H9 (cell line): ENCODE results near the gene PCDHGA6. TPM values are rescaled to one million over a fixed set of nuclear protein-coding genes. Genes with fewer than 3 reads are reported as not detected.

Source experiments
- DNase-seq: peaks from one replicate; pipeline ENCODE4 v3.0.0-alpha.2; 2017
- H2AFZ ChIP-seq: one replicate; pipeline ENCODE4 v1.6.1; 2013; ENCODE audit warnings: mild to moderate bottlenecking, low read length, control low read depth, moderate library complexity
- H2AK5ac ChIP-seq: 2 replicates; pipeline ENCODE4 v1.6.1; 2013; ENCODE audit warnings: low read length, control low read depth, mixed read lengths; ENCODE audit not compliant: insufficient read length
- H2BK120ac ChIP-seq: one replicate; pipeline ENCODE4 v1.6.1; 2013; ENCODE audit warnings: low read depth, mild to moderate bottlenecking, low read length, control low read depth, inconsistent platforms; ENCODE audit not compliant: poor library complexity, severe bottlenecking
- H2BK12ac ChIP-seq: 2 replicates; pipeline ENCODE4 v1.6.1; 2013; ENCODE audit warnings: low read length, control low read depth, mixed read lengths, low read depth; ENCODE audit not compliant: insufficient read length
- H2BK15ac ChIP-seq: 2 replicates; pipeline ENCODE4 v1.6.1; 2013; ENCODE audit warnings: low read depth, low read length, control low read depth
- H2BK20ac ChIP-seq: one replicate; pipeline ENCODE4 v1.6.1; 2013; ENCODE audit warnings: low read depth, mild to moderate bottlenecking, low read length, control low read depth, inconsistent platforms; ENCODE audit not compliant: poor library complexity, severe bottlenecking
- H2BK5ac ChIP-seq: 2 replicates; pipeline ENCODE4 v1.6.1; 2013; ENCODE audit warnings: low read length, control low read depth, mixed read lengths; ENCODE audit not compliant: insufficient read length
- H3K14ac ChIP-seq: 2 replicates; pipeline ENCODE4 v1.6.1; 2013; ENCODE audit warnings: low read length, control low read depth; ENCODE audit not compliant: insufficient read depth
- H3K18ac ChIP-seq: 2 replicates; pipeline ENCODE4 v1.6.1; 2013; ENCODE audit warnings: low read depth, mild to moderate bottlenecking, mixed read lengths, low read length, control low read depth; ENCODE audit not compliant: insufficient read length
- H3K23ac ChIP-seq: 2 replicates; pipeline ENCODE4 v1.6.1; 2013; ENCODE audit warnings: low read length, control low read depth, mixed read lengths, low read depth; ENCODE audit not compliant: insufficient read length
- H3K23me2 ChIP-seq: 2 replicates; pipeline ENCODE4 v1.6.1; 2013; ENCODE audit warnings: low read depth, mild to moderate bottlenecking, mixed read lengths, low read length, control low read depth; ENCODE audit not compliant: insufficient read length, poor library complexity, severe bottlenecking
- H3K27ac ChIP-seq: 2 replicates; pipeline ENCODE4 v1.5.1; 2013; ENCODE audit warnings: low read length, control low read depth, mixed read lengths, low read depth; ENCODE audit not compliant: insufficient read length
- H3K27me3 ChIP-seq: 2 replicates; pipeline ENCODE4 v1.6.1; 2013; ENCODE audit warnings: low read length, control low read depth, inconsistent platforms; ENCODE audit not compliant: insufficient read depth
- H3K4ac ChIP-seq: 2 replicates; pipeline ENCODE4 v1.6.1; 2013; ENCODE audit warnings: low read depth, mild to moderate bottlenecking, control low read depth, inconsistent platforms, low read length, moderate library complexity
- H3K4me1 ChIP-seq: 2 replicates; pipeline ENCODE4 v1.6.1; 2013; ENCODE audit warnings: low read length, control low read depth, inconsistent platforms; ENCODE audit not compliant: insufficient read depth
- H3K4me2 ChIP-seq: 2 replicates; pipeline ENCODE4 v1.6.1; 2013; ENCODE audit warnings: low read length, control low read depth, mixed read lengths; ENCODE audit not compliant: insufficient read length, insufficient read depth
- H3K56ac ChIP-seq: 2 replicates; pipeline ENCODE4 v1.6.1; 2013; ENCODE audit warnings: low read depth, mild to moderate bottlenecking, mixed read lengths, low read length, control low read depth; ENCODE audit not compliant: insufficient read length
- H3K79me1 ChIP-seq: 2 replicates; pipeline ENCODE4 v1.6.1; 2013; ENCODE audit warnings: low read depth, mild to moderate bottlenecking, moderate library complexity, low read length, control low read depth, inconsistent platforms; ENCODE audit not compliant: insufficient read depth, poor library complexity, severe bottlenecking
- H3K79me2 ChIP-seq: 2 replicates; pipeline ENCODE4 v1.6.1; 2013; ENCODE audit warnings: low read length, control low read depth, inconsistent platforms; ENCODE audit not compliant: insufficient read depth
- H3K9ac ChIP-seq: 2 replicates; pipeline ENCODE4 v1.6.1; 2013; ENCODE audit warnings: low read length, control low read depth, mixed read lengths; ENCODE audit not compliant: insufficient read length; ENCODE audit errors: extremely low read depth
- H3K9me3 ChIP-seq: one replicate; pipeline ENCODE4 v1.6.1; 2013; ENCODE audit warnings: low read depth, low read length, inconsistent platforms; ENCODE audit not compliant: control insufficient read depth
- H3T11ph ChIP-seq: one replicate; pipeline ENCODE4 v1.6.1; 2013; ENCODE audit warnings: mild to moderate bottlenecking, low read length, control low read depth, inconsistent platforms
- H4K20me1 ChIP-seq: one replicate; pipeline ENCODE4 v1.6.1; 2013; ENCODE audit not compliant: control insufficient read depth, insufficient read length, insufficient read depth
- H4K5ac ChIP-seq: 2 replicates; pipeline ENCODE4 v1.6.1; 2013; ENCODE audit warnings: low read depth, mild to moderate bottlenecking, mixed read lengths, low read length, control low read depth; ENCODE audit not compliant: insufficient read length
- H4K8ac ChIP-seq: replicated peaks from 2 replicates; pipeline ENCODE4 v1.6.1; 2013; ENCODE audit warnings: low read length, control low read depth, mixed read lengths, low read depth; ENCODE audit not compliant: insufficient read length
- H4K91ac ChIP-seq: 2 replicates; pipeline ENCODE4 v1.6.1; 2013; ENCODE audit warnings: low read depth, mild to moderate bottlenecking, moderate library complexity, mixed read lengths, low read length, control low read depth; ENCODE audit not compliant: insufficient read length
- H3K27ac Mint-ChIP-seq, 3 experiments: 2 replicates in 2 of 3; 3 replicates in 1 of 3; pipeline ENCODE4 v1.8.0; 2020 to 2021; ENCODE audit warnings: mixed read lengths in 3 of 3, mild to moderate bottlenecking in 1 of 3, moderate library complexity in 1 of 3
- H3K27me3 Mint-ChIP-seq: 2 replicates; pipeline ENCODE4 v1.8.0; 2021; ENCODE audit warnings: low read depth, mild to moderate bottlenecking, moderate library complexity, mixed read lengths
- H3K36me3 Mint-ChIP-seq, 3 experiments: 2 replicates in 2 of 3; 3 replicates in 1 of 3; pipeline ENCODE4 v1.8.0; 2020 to 2021; ENCODE audit warnings: low read depth in 3 of 3, mixed read lengths in 3 of 3; ENCODE audit not compliant: insufficient read depth in 1 of 3
- H3K4me1 Mint-ChIP-seq, 2 experiments: 2 replicates each; pipeline ENCODE4 v1.8.0; 2020; ENCODE audit warnings: mixed read lengths in 2 of 2
- H3K4me3 Mint-ChIP-seq, 2 experiments: 2 replicates in 1 of 2; 3 replicates in 1 of 2; pipeline ENCODE4 v1.8.0; 2020 to 2021; ENCODE audit warnings: mild to moderate bottlenecking in 2 of 2, mixed read lengths in 2 of 2, moderate library complexity in 1 of 2
- H3K9me3 Mint-ChIP-seq, 2 experiments: 2 replicates in 1 of 2; 3 replicates in 1 of 2; pipeline ENCODE4 v1.8.0; 2020; ENCODE audit warnings: mild to moderate bottlenecking in 2 of 2, mixed read lengths in 2 of 2, moderate library complexity in 1 of 2
- CTCF ChIP-seq: fragments of 200-600 bp; sonication (generic); conservative IDR thresholded peaks from 3 replicates; pipeline ENCODE4 v1.8.0; 2021; ENCODE audit warnings: antibody characterized with exemption, mild to moderate bottlenecking
- WGBS: extraction: QIAGEN DNeasy Blood & Tissue Kit; methylation state at CpG from one replicate; pipeline ENCODE4 v1.1.7; 2013; ENCODE audit warnings: missing lambda C conversion rate, low lambda C conversion rate, mixed read lengths; ENCODE audit not compliant: insufficient read length; ENCODE audit errors: extremely low coverage; 5-methylcytosine and 5-hydroxymethylcytosine counted together
- total RNA-seq: library from RNA; stranded (reverse); gene quantifications from 2 replicates; pipeline ENCODE4 v1.2.1, GENCODE V29; 2021

Gene PCDHGA6
- total RNA-seq, 1 experiment from 2014 or later, result 1.7 TPM

- no peak overlapping the region for H2AFZ ChIP-seq
- no peak overlapping the region for H3K4me3 Mint-ChIP-seq
Observed at GRCh38 chr5:141383345-141383744, 9.7 kb downstream of the PCDHGA6 start.

More at GRCh38 chr5:141383345-141383744, 9.7 kb downstream of the PCDHGA6 start:
- no peak overlapping the region for H4K8ac ChIP-seq
- no peak overlapping the region for H2BK5ac ChIP-seq
- no peak overlapping the region for H3K27ac Mint-ChIP-seq
- no CpG with 5 or more reads among the region's 21 CpGs for WGBS
- no peaks in the 10 kb centered on the region for H3K4me1 Mint-ChIP-seq
- H4K91ac ChIP-seq, result no peak overlapping the region
- no peak for DNase-seq
- no peak overlapping the region for H2BK20ac ChIP-seq
- no peak overlapping the region for H2BK120ac ChIP-seq
- H3K9me3 Mint-ChIP-seq, result peaks cover 66 to 69% of the 10 kb centered on the region in 2 experiments
- no peak overlapping the region for H3K4me2 ChIP-seq
- no peak overlapping the region for H2BK15ac ChIP-seq
- H3K27me3 ChIP-seq, result no peaks in the 10 kb centered on the region
- no peak overlapping the region for H3K18ac ChIP-seq
- no peak overlapping the region for H3K27ac ChIP-seq
- H3K4me1 ChIP-seq, result 0 out of 2 replicates have a peak, but pooled peaks cover under 1% of the 10 kb centered on the region
- H3K79me2 ChIP-seq, result no peaks in the 10 kb centered on the region
- no peak overlapping the region for H2BK12ac ChIP-seq
- H3K4ac ChIP-seq, result no peak overlapping the region
- H3K14ac ChIP-seq, result no peak overlapping the region
- no peak overlapping the region for H3K23ac ChIP-seq
- H2AK5ac ChIP-seq, result no peak overlapping the region
- H3K27me3 Mint-ChIP-seq, result peaks cover 7% of the 10 kb centered on the region; the same call in 1 of the 2 replicates
- no peak overlapping the region for H3K9ac ChIP-seq
- H3K56ac ChIP-seq, result no peak overlapping the region
- H3K36me3 Mint-ChIP-seq, result peaks cover 12 to 38% (median 26%) of the 10 kb centered on the region in 3 experiments; a peak in 6 of 7 replicates
- H3K23me2 ChIP-seq, result no peaks in the 10 kb centered on the region
- H4K5ac ChIP-seq, result no peak overlapping the region
- no peaks in the 10 kb centered on the region for H4K20me1 ChIP-seq
- no peak for TF ChIP-seq CTCF
- H3K9me3 ChIP-seq, result peaks cover 25% of the 10 kb centered on the region
- H3T11ph ChIP-seq, result no peak overlapping the region
- H3K79me1 ChIP-seq, result no peaks in the 10 kb centered on the region
